NCI-H2171 (cell line): ENCODE measurements around the gene FGF12.

Experiments
- DNase-seq: peaks from one replicate; lab custom pipeline; 2025; lab: John Stamatoyannopoulos, UW

Gene FGF12

GRCh38 chr3:192409838-192410683 lies 317.3 kb downstream of the FGF12 start:
- DNase-seq = peak; percentile 46

GRCh38 chr3:192409201-192409837 lies 318.0 kb downstream of the FGF12 start:
- DNase-seq = peak; percentile 11

GRCh38 chr3:192408647-192409200 lies 318.6 kb downstream of the FGF12 start:
- no peak for DNase-seq

DNA sequence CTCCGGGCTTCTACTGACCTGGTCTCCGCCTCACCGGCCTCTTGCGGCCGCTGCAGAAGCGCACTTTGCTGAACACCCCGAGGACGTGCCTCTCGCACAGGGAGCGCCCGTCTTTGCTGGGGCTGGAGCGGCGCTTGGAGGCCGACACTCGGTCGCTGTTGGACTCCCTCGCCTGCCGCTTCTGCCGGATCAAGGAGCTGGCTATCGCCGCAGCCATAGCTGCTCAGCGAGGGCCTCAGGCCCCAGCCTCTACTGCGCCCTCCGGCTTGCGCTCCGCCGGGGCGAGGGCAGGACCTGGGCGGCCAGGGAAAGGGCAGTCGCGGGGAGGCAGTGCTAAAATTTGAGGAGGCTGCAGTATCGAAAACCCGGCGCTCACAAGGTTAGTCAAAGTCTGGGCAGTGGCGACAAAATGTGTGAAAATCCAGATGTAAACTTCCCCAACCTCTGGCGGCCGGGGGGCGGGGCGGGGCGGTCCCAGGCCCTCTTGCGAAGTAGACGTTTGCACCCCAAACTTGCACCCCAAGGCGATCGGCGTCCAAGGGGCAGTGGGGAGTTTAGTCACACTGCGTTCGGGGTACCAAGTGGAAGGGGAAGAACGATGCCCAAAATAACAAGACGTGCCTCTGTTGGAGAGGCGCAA lies 319.2 kb downstream of the FGF12 start:
- DNase-seq = no peak

GRCh38 chr3:192399767-192400166 lies 327.6 kb downstream of the FGF12 start:
- DNase-seq = no peak

DNA sequence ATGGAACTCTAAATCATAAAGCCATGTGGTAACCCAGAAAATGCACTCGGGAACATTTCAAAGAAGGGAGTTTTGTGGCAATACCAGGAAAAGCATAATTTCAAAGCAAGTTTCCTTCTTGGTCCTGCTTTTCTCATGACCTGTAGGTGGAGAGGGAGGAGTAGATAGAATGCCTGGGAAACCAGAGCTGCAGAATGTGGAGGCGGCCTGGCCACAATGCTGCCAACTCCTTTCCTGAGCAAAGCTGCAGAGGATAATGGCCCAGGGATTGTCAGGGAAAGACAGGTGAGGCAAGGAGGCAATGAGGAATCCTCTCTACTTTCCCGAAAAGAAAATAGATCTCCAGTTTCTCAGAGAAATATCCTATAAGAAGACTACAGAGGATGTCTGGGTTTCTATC lies 330.3 kb downstream of the FGF12 start:
- no peak for DNase-seq

- DNase-seq = no peak
Observed at GRCh38 chr3:192395506-192395905, 331.8 kb downstream of the FGF12 start.

GRCh38 chr3:192392986-192393385 lies 334.4 kb downstream of the FGF12 start:
- DNase-seq = no peak

GRCh38 chr3:192382861-192383260 lies 344.5 kb downstream of the FGF12 start:
- no peak for DNase-seq

GRCh38 chr3:192373586-192373985 lies 353.8 kb downstream of the FGF12 start:
- no peak for DNase-seq

DNA sequence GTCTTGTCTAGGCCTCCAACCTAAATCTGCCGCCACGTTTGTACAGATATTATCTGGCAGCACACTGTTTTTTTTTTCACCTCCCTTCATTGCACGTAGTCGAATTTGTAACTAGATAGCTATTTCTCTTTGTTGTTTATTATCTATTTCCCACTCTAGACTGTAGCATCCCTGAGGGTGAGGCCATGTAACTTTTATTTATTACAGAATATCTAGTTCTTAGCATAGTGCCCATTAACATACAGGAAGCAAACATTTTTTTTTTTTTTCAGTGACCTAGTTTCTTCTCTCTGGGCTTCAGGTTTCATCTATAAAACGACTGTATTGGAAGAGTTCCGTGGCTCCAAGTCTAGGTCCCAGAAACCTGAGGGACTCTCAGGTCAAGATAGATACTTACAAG lies 354.3 kb downstream of the FGF12 start:
- peak; percentile 64 for DNase-seq

- peak; percentile 83 for DNase-seq
Observed at GRCh38 chr3:192372616-192373015, 354.7 kb downstream of the FGF12 start.

- peak; percentile 29 for DNase-seq
Observed at GRCh38 chr3:192371870-192372400, 355.4 kb downstream of the FGF12 start.

DNA sequence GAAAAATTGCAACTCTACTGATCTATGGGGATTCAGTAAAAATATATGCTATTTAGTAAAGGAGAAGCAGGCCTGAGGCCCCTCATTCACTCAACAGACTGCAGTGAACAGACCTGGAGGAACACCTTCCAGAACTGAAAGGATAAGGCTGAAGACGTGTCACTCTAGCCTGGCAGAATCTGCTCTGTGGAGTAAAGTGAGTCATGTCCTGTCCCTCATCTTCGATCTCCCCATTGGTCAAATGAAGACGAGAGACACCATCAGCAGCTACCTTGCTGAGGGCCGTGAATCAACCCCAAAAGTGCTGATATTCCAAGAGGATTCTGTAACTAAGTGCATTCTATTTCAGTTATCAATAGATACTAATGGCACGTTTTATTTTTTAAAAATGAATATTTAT lies 359.7 kb downstream of the FGF12 start:
- DNase-seq = no peak

GRCh38 chr3:192366916-192367315 lies 360.4 kb downstream of the FGF12 start:
- DNase-seq = no peak

GRCh38 chr3:192365571-192365970 lies 361.8 kb downstream of the FGF12 start:
- no peak for DNase-seq

- no peak for DNase-seq
Observed at GRCh38 chr3:192364316-192364715, 363.0 kb downstream of the FGF12 start.

DNA sequence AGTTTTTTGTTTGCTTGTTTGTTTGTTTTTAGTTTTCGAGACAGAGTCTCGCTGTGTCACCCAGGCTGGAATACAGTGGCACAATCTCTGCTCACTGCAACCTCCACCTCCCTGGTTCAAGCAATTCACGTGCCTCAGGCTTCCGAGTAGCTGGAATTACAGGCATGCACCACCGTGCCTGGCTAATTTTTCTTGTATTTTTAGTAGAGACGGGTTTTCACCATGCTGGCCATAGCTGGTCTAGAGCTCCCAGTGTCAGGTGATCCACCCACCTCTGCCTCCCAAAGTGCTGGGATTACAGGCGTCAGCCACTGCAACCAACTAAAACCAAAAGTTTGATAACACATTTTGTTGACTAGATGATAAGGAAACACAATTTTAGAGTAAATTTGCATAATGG lies 372.7 kb downstream of the FGF12 start:
- no peak for DNase-seq

- DNase-seq = no peak
Observed at GRCh38 chr3:192352142-192352541, 375.2 kb downstream of the FGF12 start.

DNA sequence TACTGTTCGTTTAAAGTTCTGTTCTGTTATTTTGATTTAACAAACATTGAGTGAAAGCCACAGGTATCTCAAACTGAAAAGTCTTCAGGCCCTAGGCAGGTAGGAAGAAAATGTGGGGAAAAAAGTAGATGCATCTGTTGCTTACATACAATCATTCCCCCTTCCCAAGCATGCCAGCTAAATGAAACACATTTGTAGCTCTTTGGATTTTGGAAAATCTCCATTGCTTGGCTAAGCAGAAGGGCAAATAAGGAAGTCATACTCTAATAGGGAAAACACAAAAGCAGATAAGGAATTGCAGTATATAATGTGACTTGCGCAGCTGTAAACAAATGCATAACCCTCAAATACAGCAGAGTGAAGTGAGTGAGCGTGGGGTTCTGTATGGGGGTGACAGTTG lies 375.9 kb downstream of the FGF12 start:
- DNase-seq = no peak

GRCh38 chr3:192340031-192340430 lies 387.3 kb downstream of the FGF12 start:
- DNase-seq = no peak

- no peak for DNase-seq
Observed at GRCh38 chr3:192339214-192339613, 388.1 kb downstream of the FGF12 start.
